Stimulated activated CD8-positive, alpha-beta memory T cell treated with anti-CD3 and anti-CD28 coated beads, Interleukin-15, amount 100 ng/mL, for 24 hours (primary cell): ENCODE results near the gene EPHA3.

ENCODE experiments used
- DNase-seq: peaks from one replicate; pipeline ENCODE4 v3.0.0-alpha.2; 2020; ENCODE audit warnings: low read depth

EPHA3 gene

GRCh38 chr3:89362496-89362895 lies 255.1 kb downstream of the EPHA3 start:
- DNase-seq, result no peak

DNA sequence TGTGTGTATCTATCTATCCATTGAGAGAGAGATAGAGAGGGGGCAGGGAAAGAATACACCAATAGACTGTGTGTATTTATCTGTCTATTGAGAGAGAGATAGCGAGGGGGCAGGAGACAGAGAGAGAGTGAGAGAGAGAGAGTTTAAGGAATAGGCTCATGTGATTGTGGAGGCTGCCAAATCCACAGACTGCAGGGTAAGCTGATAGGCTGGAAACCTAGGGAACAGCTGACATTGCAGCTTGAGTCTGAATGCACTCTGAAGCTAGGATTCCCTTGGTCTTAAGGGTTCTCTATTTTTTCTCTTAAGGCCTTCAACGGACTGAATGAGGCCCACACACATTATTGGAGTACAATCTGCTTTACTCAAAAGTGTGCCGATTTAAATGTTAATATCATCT lies 255.8 kb downstream of the EPHA3 start:
- DNase-seq, result no peak

- DNase-seq, result no peak
These were observed 256.9 kb downstream of the EPHA3 start for GRCh38 chr3:89364314-89364713.

- DNase-seq, result no peak
These were observed 259.7 kb downstream of the EPHA3 start for GRCh38 chr3:89367166-89367565.

DNA sequence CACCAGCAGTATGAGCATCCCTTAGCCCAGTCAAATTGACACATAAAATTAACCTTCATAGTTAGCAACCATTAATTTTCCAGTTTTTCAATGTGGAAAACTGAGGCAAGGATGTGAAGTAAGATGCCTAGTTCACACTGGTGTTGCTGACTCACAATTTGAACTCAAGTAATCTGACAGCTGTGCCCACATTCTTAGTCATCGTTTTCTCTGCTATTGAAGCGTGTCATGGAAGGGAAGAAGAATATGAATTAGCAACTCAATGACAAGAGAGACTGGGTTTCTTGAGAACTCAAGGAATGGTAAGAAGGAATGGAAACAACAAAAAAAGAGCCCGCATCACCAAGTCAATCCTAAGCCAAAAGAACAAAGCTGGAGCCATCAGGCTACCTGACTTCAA lies 261.4 kb downstream of the EPHA3 start:
- no peak for DNase-seq

GRCh38 chr3:89372456-89372855 lies 265.0 kb downstream of the EPHA3 start:
- no peak for DNase-seq

- DNase-seq, result no peak
These were observed 266.0 kb downstream of the EPHA3 start for GRCh38 chr3:89373434-89373833.

DNA sequence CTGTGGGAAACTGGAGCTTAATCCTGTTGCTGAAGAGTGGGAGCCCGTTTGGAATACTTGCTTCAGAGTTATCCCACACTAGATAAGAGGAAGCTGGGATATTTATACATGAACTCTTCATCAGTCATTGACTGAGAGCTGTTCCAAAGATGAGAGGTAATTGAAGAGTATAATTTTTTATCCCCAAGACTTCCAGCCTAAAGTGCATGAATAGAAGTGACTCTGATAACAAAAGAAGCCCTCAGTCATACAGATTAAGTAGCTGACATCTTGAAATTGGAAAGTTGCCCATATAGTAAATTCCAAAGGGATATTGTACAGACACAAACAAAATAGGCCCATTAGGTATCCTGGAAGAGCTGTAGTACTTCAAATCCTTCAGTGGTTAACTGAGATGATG lies 268.0 kb downstream of the EPHA3 start:
- no peak for DNase-seq

DNA sequence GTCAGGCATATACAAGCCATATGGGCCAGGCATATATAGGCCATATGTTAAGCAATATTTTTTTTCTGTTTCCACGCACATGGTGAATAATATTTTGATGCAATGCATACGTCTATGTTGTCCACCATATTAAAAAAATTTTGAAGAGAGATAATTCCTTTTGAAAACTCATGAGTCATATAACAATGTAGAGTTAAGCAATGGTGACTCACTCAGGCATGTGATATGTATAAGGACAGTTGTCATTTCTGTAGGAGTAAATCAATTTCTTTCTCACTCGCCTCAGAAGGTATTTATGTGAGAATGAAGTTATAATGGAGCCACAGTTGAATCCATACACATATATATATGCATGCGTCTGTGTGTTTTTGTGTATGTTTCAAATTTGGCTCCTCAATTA lies 272.6 kb downstream of the EPHA3 start:
- DNase-seq, result no peak

DNA sequence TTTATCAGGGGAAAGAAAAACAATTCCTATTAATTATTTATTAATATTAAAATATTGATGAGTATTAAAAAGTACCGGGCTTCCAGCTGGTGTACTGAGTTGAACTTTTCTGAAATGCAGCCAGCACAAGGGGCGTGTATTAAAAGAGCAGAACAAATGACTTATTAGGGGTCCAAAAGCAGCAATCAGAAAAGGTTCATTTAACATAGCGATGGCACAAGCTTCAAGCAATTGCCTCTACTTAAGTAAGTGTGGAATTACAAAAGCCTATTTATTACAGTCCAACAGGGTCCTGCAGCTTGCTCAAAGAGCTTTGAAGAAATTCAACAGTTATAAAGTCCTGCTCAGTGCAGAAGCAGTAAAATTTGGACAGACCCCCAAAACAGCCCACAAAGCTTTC lies 285.6 kb downstream of the EPHA3 start:
- DNase-seq, result no peak

- no peak for DNase-seq
These were observed 288.0 kb downstream of the EPHA3 start for GRCh38 chr3:89395456-89395855.

- no peak for DNase-seq
These were observed 288.6 kb downstream of the EPHA3 start for GRCh38 chr3:89395996-89396395.

GRCh38 chr3:89402051-89402450 lies 294.6 kb downstream of the EPHA3 start:
- DNase-seq, result no peak

- DNase-seq, result no peak
These were observed 297.8 kb downstream of the EPHA3 start for GRCh38 chr3:89405176-89405575.

DNA sequence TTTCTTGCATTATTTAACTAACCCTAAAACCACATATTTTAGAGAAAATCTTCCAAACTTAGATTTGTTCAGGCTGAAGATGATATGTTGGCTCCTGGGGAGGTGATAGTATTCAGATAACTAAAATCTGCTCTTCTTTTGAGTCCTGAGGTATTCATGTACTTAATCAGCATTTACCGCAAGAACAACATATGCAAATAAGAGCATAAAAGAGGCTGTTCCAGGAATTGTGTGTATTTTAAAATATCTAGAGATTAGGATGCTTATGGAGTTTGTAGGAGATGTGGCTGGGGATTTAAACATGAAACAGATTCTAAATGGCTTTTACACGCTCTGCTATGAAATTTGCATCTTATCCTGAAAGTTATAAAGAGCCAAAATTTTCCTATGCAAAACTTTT lies 298.2 kb downstream of the EPHA3 start:
- no peak for DNase-seq

DNA sequence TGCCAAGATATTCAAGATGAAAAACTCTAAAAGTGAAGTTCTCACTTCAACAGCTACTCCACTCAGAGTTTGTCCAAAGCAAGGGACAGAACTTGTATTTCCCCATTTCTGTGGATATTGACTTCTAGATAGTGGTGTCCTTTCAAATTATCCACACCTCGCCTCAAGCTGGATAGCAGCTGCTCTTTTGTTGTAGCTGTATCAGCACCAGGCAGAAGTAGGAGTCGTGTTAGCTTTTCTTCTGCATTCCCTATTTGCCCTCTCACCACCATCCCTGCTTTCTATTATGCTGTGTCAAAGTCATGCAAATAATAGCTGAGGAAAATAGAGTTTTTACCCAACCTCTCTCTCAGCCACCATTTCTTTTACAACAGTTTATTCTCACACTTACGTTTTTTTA lies 303.8 kb downstream of the EPHA3 start:
- DNase-seq, result no peak

DNA sequence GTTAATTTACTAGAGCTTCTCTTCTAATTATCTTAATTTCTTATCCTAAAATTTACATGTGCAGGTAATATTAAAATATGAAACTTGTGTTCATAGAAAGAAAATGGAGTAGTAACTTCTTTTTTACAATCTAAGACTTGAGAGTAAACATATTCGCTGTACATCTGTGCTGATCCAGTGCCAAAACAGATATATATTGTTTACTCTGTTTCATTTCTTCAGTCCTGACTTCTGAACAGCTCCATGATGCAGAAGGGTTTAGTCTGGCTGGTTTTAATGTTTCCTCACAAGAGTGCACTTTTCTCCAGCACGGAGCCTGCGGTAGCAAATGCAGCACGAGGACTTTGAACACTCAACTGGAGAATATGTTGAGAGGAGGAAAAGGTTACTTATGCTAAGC lies 306.8 kb downstream of the EPHA3 start:
- no peak for DNase-seq

- DNase-seq, result no peak
These were observed 312.3 kb downstream of the EPHA3 start for GRCh38 chr3:89419647-89420241.

DNA sequence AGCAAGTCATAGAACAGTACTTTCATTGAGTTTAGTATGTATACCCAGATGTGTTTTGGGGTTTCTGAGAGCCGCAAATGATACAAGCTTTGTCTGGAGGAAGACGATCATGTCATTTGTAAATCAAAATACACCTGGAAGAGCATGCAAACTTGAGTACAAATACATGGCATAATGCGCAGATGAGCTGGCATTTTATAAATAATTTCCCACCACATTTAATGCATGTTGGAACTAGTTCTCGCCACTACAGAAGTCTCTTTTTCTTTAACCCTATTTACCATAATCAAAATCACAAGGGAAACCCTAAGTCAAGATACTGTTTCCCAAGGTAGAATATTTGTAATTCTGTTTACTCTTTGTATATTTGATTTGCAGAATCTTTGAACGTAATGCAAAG lies 318.6 kb downstream of the EPHA3 start:
- DNase-seq, result no peak

- DNase-seq, result no peak
These were observed 327.4 kb downstream of the EPHA3 start for GRCh38 chr3:89434621-89435380.

DNA sequence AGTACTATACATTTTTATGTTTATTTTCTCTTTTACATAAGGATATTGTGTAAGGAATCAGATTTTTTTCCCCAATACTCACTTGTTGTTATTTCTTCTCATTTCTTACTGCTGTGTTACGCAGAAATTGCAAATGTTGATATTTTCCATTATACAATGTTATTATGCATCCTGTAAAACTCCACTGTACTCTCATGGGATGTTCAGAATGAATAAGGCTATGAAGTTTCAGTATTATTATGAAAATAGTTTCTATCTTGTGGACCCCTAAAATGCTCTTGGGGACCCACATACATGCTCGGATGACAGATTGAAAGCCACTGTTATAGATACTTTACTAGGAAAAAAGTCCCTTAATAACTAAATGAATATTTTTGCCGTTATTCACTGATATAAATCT lies 329.4 kb downstream of the EPHA3 start:
- no peak for DNase-seq

DNA sequence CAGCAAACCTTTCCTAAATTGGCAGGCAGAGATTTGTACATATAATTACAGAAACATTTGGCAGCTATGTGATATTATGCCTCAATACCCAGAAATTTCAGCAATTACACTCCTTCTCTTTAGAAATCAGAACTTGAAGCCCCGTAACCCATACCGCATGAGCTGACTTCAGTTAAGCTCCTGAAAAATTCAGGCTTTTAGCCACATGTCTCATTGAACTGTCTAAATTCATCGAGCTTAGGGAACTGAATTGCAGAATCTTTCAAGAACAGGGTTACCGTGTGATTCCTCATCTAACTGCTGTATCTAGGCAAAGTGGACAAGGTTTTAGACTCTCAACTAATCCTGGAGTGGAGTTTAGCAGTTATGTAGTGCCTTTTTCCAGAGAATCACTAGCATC lies 333.0 kb downstream of the EPHA3 start:
- no peak for DNase-seq

GRCh38 chr3:89441141-89441540 lies 333.7 kb downstream of the EPHA3 start:
- no peak for DNase-seq

DNA sequence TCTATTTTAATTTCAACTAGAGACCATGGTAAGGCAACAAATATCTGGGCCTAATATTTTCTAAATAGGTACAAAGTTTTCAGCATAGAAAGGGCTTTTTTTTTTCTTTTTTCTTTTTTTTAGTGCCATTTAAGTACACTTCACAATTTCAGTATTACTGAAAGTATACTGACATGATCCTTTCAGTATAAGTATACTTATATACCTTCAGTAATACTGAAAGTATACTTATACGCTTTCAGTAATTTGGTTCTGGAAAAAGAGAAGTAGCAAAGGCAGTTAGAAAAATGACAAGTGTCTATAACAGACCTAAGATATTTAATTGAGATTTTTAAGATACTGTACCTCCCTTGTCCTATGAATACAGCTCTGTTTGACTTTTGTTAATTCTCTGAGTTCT lies 339.2 kb downstream of the EPHA3 start:
- DNase-seq, result no peak
